Diencephalon (tissue), 1 donor: ENCODE results near the gene RXRB. TPM values are rescaled to one million over a fixed set of nuclear protein-coding genes. Genes with fewer than 3 reads are reported as not detected.

Source experiments
- small RNA-seq: library from RNA; depleted of rRNA; stranded (forward); fragments of <200 nt; gene quantifications from one replicate; pipeline ENCODE3, GENCODE V24; 2014
- total RNA-seq: library from RNA; depleted of rRNA; stranded (reverse); fragments of >200 nt; gene quantifications from one replicate; pipeline ENCODE4 v1.2.3, GENCODE V29; 2014

The RXRB gene
- total RNA-seq = 27.0 TPM

DNA sequence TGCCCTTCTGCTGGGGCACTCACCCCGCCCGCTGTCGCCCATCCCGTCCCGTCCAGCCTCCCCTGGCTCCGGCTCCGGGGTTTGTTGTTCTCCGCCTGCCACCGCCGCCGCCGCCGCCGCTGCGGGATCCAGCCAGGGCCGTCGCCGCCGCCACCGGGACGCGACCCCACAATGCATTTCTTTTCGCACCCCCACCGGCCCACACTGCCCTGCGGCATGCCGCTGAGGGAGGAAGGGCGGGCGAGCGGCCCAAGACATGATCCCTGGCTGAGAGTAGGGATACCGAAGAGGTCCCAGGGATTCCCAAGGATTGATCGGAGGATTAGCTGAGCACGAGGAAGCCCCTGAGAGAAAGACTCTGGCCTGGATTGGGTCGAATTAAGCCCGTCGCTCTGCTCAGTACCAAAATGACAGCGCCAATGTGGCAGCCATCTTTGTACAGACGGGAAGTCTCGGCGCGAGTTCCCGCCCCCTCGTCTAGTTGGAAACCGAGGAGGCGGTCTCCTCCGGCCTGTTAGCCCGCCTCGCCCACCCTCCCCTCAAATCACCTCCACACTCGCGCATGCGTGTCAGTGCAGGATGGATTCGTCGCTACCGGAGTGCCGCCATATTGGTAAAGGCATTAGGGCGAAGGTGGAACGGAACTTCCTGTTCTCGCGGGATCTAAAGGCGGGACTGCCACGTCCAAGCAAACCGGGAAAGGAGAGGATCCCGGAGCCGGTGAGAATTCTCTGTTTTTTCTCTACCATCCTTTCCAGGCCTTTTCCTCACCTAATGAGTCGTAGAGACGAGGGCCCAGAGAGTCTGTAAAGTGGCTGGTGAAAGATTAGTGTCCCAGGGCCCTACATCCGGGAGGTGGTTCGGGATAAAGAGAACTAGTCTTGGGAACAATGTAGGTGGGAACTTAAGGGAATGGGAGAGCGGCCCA lies at the start of gene RXRB, which contains the start of gene SLC39A7:
Gene RXRB, minus strand, starts transcription at position 447 of the 928 bp plus-strand sequence. Its CDS starts 189 bp downstream, at position 258.
Gene SLC39A7, plus strand, starts transcription at position 649 of the 928 bp plus-strand sequence. CDS start 379 bp downstream, outside the sequence.

GRCh38 chr6:33208091-33208967 lies 7.9 kb upstream of the RXRB start, which contains the start of gene RING1:
Gene RING1, plus strand, starts transcription at chr6:33208500. Its CDS starts 323 bp downstream, at chr6:33208823.

DNA sequence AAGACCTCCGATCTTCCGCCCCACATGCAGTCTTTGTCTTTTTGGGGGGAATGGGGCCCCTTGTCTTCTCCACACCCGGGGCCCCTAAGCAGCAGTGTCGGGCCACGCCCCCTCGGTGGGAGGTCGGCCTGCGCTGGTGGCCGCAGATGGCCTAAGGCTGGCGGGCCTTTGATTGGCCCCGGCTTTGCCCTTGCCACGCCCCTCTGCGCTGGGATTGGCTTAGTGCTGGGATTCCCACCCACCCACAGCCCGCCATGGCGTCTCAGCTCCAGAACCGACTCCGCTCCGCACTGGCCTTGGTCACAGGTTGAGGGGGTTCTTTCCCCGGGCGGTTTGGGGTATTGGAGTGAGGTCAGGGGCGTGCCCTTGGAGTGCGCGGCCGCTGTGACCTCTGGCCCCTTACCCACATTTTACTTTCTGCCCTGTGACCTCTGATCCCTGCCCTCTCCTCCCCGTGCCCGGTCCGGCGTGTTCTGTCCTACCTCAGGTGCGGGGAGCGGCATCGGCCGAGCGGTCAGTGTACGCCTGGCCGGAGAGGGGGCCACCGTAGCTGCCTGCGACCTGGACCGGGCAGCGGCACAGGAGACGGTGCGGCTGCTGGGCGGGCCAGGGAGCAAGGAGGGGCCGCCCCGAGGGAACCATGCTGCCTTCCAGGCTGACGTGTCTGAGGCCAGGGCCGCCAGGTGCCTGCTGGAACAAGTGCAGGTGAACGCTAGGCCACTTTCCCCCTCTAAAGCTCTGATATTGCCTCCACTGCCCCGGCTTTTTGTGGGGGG lies 4.1 kb upstream of the RXRB start, which contains the start of gene HSD17B8:
Gene HSD17B8, plus strand, starts transcription at position 241 of the 776 bp plus-strand sequence. Its CDS starts 14 bp downstream, at position 255.

GRCh38 chr6:33192105-33192646 lies 8.3 kb downstream of the RXRB start, which contains the start of gene COL11A2:
Gene COL11A2, minus strand, starts transcription at chr6:33192467. Its CDS starts 227 bp downstream, at chr6:33192240.

Small RNAs within 50 kb of the gene (small RNA-seq; reads per million reads assigned to genes)
- gene MIR219A1 = 5.3 reads per million, percentile 92 among the genes with 10 or more reads in this experiment
- 0.51 reads per million, percentile 54 among the genes with 10 or more reads in this experiment for gene RNY4P10

Other genes with a start within 250 kb of the RXRB start
- gene HLA-DMA, start 247.6 kb downstream of the RXRB start, total RNA-seq = 0.46 TPM
- gene BRD2, start 232.1 kb downstream of the RXRB start, total RNA-seq = 87.0 TPM
- gene HLA-DOA, start 191.1 kb downstream of the RXRB start, total RNA-seq = 1.2 TPM
- 2.1 TPM for gene HLA-DPA1, start 127.0 kb downstream of the RXRB start, total RNA-seq
- 8.3 TPM for gene HLA-DPB1, start 124.7 kb downstream of the RXRB start, total RNA-seq
- 2.3 TPM for gene COL11A2, start 8.2 kb downstream of the RXRB start, total RNA-seq
- gene SLC39A7, start 202 bp upstream of the RXRB start, total RNA-seq = 53.1 TPM
- 2.5 TPM for gene HSD17B8, start 4.0 kb upstream of the RXRB start, total RNA-seq
- gene RING1, start 7.8 kb upstream of the RXRB start, total RNA-seq = 24.2 TPM
- 34.8 TPM for gene VPS52, start 71.2 kb upstream of the RXRB start, total RNA-seq
- 2,657 TPM for gene RPS18, start 71.4 kb upstream of the RXRB start, total RNA-seq
- gene B3GALT4, start 76.5 kb upstream of the RXRB start, total RNA-seq = 7.8 TPM
- 35.3 TPM for gene WDR46, start 88.6 kb upstream of the RXRB start, total RNA-seq
- gene PFDN6, start 88.9 kb upstream of the RXRB start, total RNA-seq = 36.7 TPM
- gene RGL2, start 98.3 kb upstream of the RXRB start, total RNA-seq = 34.4 TPM
- gene TAPBP, start 113.4 kb upstream of the RXRB start, total RNA-seq = 41.5 TPM
- gene ZBTB22, start 117.1 kb upstream of the RXRB start, total RNA-seq = 25.6 TPM
- gene DAXX, start 122.3 kb upstream of the RXRB start, total RNA-seq = 22.4 TPM
- 5.8 TPM for gene KIFC1, start 191.2 kb upstream of the RXRB start, total RNA-seq
- 28.6 TPM for gene PHF1, start 210.3 kb upstream of the RXRB start, total RNA-seq
- 113 TPM for gene CUTA, start 217.4 kb upstream of the RXRB start, total RNA-seq
- gene SYNGAP1, start 219.4 kb upstream of the RXRB start, total RNA-seq = 27.7 TPM